Measurements from ENCODE around the gene DOCK11. TPM values are rescaled to one million over a fixed set of nuclear protein-coding genes. Genes with fewer than 3 reads are reported as not detected.
A peak's percentile ranks its signal among the peaks of the same experiment; 100 is the strongest.
"Not testable (repeated sequence)": the region's sequence is repeated elsewhere in the genome, so short reads cannot be mapped to it uniquely, and the experiment has no call there.

DOCK11 gene
- total and polyA plus RNA-seq, 2 donors (not counting 1 experiment from before 2014, with no cell fraction given) = 31.0 to 83.5 TPM

- CTCF ChIA-PET = no interaction called here
- Histone ChIP-seq H3K27ac (ENCODE audit: low read length in 2 of 2) (no peak overlapping the region), H3K9ac (ENCODE audit: low read length) (no peak overlapping the region), H2AFZ (ENCODE audit: insufficient read depth, low read depth, low read length, poor library complexity, severe bottlenecking) (no peak overlapping the region), H3K27me3 (replicated peaks in 1 of 4; ENCODE audit: control extremely low read depth in 1 of 4, control insufficient read depth in 3 of 4, insufficient read depth in 4 of 4, low read length in 3 of 4) (no peaks in the 10 kb centered on the region), H3K36me3 (replicated peaks in 1 of 2; ENCODE audit: control extremely low read depth in 1 of 2, control insufficient read depth in 1 of 2, extremely low read depth in 1 of 2, insufficient read depth in 2 of 2, low read length in 1 of 2) (peaks cover 0 to 75% of the 10 kb centered on the region in 2 experiments), H3K4me1 (ENCODE audit: control insufficient read depth in 2 of 2, insufficient read depth in 2 of 2, low read length in 2 of 2) (peaks cover 4 to 6% of the 10 kb centered on the region in 2 donors), H3K79me2 (ENCODE audit: control insufficient read depth, insufficient read depth, low read length) (no peaks in the 10 kb centered on the region), H3K4me2 (replicated peaks; ENCODE audit: low read depth, low read length, poor library complexity, severe bottlenecking) (no peak overlapping the region), H3K9me3 (ENCODE audit: control extremely low read depth in 1 of 3, control insufficient read depth in 2 of 3, insufficient read depth in 1 of 3, low read length in 2 of 3) (peaks cover 0 to 3% (median 0%) of the 10 kb centered on the region in 3 donors), H4K20me1 (ENCODE audit: control insufficient read depth, insufficient read depth, low read length, poor library complexity, severe bottlenecking) (no peaks in the 10 kb centered on the region), H3K4me3 (ENCODE audit: control extremely low read depth in 1 of 5, extremely low read depth in 1 of 5, insufficient read depth in 1 of 5, low read depth in 2 of 5, low read length in 4 of 5) (no peak overlapping the region)
- WGBS (ENCODE audit: insufficient coverage) = no CpG with 5 or more reads among the region's 4 CpGs
- Mint-ChIP-seq H3K27ac (no peak overlapping the region), H3K4me1 (peaks cover 17% of the 10 kb centered on the region), H3K27me3 (no peaks in the 10 kb centered on the region), H3K9me3 (ENCODE audit: insufficient read depth) (no peaks in the 10 kb centered on the region), H3K4me3 (no peak overlapping the region)
- TF ChIP-seq CTCF (IDR thresholded peaks at IDR 0.05) = no peak
- TF ChIP-seq EZH2 (IDR thresholded peaks at IDR 0.05; ENCODE audit: borderline replicate concordance, insufficient read depth, low read depth, low read length, poor library complexity, severe bottlenecking) = no peak
- DNase-seq (no peak), ATAC-seq (ENCODE audit: low read depth) (no peak)
- intact Hi-C loops (cut with micrococcal nuclease) = no loop called here
- POLR2A ChIA-PET = no interaction called here
Observed at GRCh38 chrX:118583781-118584180, 88.2 kb downstream of the DOCK11 start.

- no peak overlapping the region for H3K4me3 Mint-ChIP-seq
- Histone ChIP-seq H3K4me1 (ENCODE audit: control insufficient read depth in 2 of 2, insufficient read depth in 2 of 2, low read length in 2 of 2) (peaks cover 4 to 6% of the 10 kb centered on the region in 2 donors), H2AFZ (ENCODE audit: insufficient read depth, low read depth, low read length, poor library complexity, severe bottlenecking) (no peak overlapping the region), H3K4me3 (ENCODE audit: control extremely low read depth in 1 of 5, extremely low read depth in 1 of 5, insufficient read depth in 1 of 5, low read depth in 2 of 5, low read length in 4 of 5) (no peak overlapping the region), H3K79me2 (ENCODE audit: control insufficient read depth, insufficient read depth, low read length) (no peaks in the 10 kb centered on the region), H3K4me2 (replicated peaks; ENCODE audit: low read depth, low read length, poor library complexity, severe bottlenecking) (no peak overlapping the region), H3K9ac (ENCODE audit: low read length) (no peak overlapping the region), H4K20me1 (ENCODE audit: control insufficient read depth, insufficient read depth, low read length, poor library complexity, severe bottlenecking) (no peaks in the 10 kb centered on the region), H3K9me3 (ENCODE audit: control extremely low read depth in 1 of 3, control insufficient read depth in 2 of 3, insufficient read depth in 1 of 3, low read length in 2 of 3) (peaks cover 0 to 3% (median 0%) of the 10 kb centered on the region in 3 donors), H3K27ac (ENCODE audit: low read length in 2 of 2) (no peak overlapping the region), H3K27me3 (replicated peaks in 1 of 4; ENCODE audit: control extremely low read depth in 1 of 4, control insufficient read depth in 3 of 4, insufficient read depth in 4 of 4, low read length in 3 of 4) (no peaks in the 10 kb centered on the region), H3K36me3 (replicated peaks in 1 of 2; ENCODE audit: control extremely low read depth in 1 of 2, control insufficient read depth in 1 of 2, extremely low read depth in 1 of 2, insufficient read depth in 2 of 2, low read length in 1 of 2) (peaks cover 0 to 77% of the 10 kb centered on the region in 2 experiments)
- intact Hi-C loops (cut with micrococcal nuclease) = no loop called here
- ATAC-seq (ENCODE audit: low read depth) (no peak), DNase-seq (no peak)
- H3K27ac Mint-ChIP-seq = no peak overlapping the region
- TF ChIP-seq CTCF (IDR thresholded peaks at IDR 0.05) (no peak), EZH2 (IDR thresholded peaks at IDR 0.05; ENCODE audit: borderline replicate concordance, insufficient read depth, low read depth, low read length, poor library complexity, severe bottlenecking) (no peak)
- H3K9me3 Mint-ChIP-seq (ENCODE audit: insufficient read depth) = no peaks in the 10 kb centered on the region
- ChIA-PET CTCF (interaction anchor here (1.2 kb wide), 1 partner anchor 16 kb away, joined by 4 read pairs; no protein-coding TSS in a partner anchor), POLR2A (no interaction called here)
- no peaks in the 10 kb centered on the region for H3K27me3 Mint-ChIP-seq
- no CpG with 5 or more reads among the region's 3 CpGs for WGBS (ENCODE audit: insufficient coverage)
- peaks cover 17% of the 10 kb centered on the region for H3K4me1 Mint-ChIP-seq
Observed at GRCh38 chrX:118585296-118585695, 89.7 kb downstream of the DOCK11 start.

GRCh38 chrX:118586206-118586605 is 90.6 kb downstream of the DOCK11 start:
- CTCF ChIA-PET = interaction anchor here (1.2 kb wide), 1 partner anchor 15 kb away, joined by 4 read pairs; no protein-coding TSS in a partner anchor

More at GRCh38 chrX:118586206-118586605, 90.6 kb downstream of the DOCK11 start:
- H3K4me3 Mint-ChIP-seq; H3K27me3 Mint-ChIP-seq; H3K79me2 ChIP-seq (ENCODE audit: control insufficient read depth, insufficient read depth, low read length); POLR2A ChIA-PET; H3K9me3 Mint-ChIP-seq (ENCODE audit: insufficient read depth); H3K9me3 ChIP-seq (ENCODE audit: control extremely low read depth in 1 of 3, control insufficient read depth in 2 of 3, insufficient read depth in 1 of 3, low read length in 2 of 3); H2AFZ ChIP-seq (ENCODE audit: insufficient read depth, low read depth, low read length, poor library complexity, severe bottlenecking); H3K9ac ChIP-seq (ENCODE audit: low read length); H3K4me2 ChIP-seq (replicated peaks; ENCODE audit: low read depth, low read length, poor library complexity, severe bottlenecking); H3K4me3 ChIP-seq (ENCODE audit: control extremely low read depth in 1 of 5, extremely low read depth in 1 of 5, insufficient read depth in 1 of 5, low read depth in 2 of 5, low read length in 4 of 5); H3K4me1 ChIP-seq (ENCODE audit: control insufficient read depth in 2 of 2, insufficient read depth in 2 of 2, low read length in 2 of 2); H3K27me3 ChIP-seq (replicated peaks in 1 of 4; ENCODE audit: control extremely low read depth in 1 of 4, control insufficient read depth in 3 of 4, insufficient read depth in 4 of 4, low read length in 3 of 4); intact Hi-C loops (cut with micrococcal nuclease); H4K20me1 ChIP-seq (ENCODE audit: control insufficient read depth, insufficient read depth, low read length, poor library complexity, severe bottlenecking): not testable (repeated sequence)
- ATAC-seq (ENCODE audit: low read depth) (peak; percentile 14), DNase-seq (peak; percentile 15)
- H3K4me1 Mint-ChIP-seq = peaks cover 17% of the 10 kb centered on the region
- Histone ChIP-seq H3K27ac (ENCODE audit: low read length in 2 of 2) (peak overlapping the region in 1 of 2 donors; percentile 64), H3K36me3 (replicated peaks in 1 of 2; ENCODE audit: control extremely low read depth in 1 of 2, control insufficient read depth in 1 of 2, extremely low read depth in 1 of 2, insufficient read depth in 2 of 2, low read length in 1 of 2) (peaks cover 1 to 80% of the 10 kb centered on the region in 2 experiments)
- WGBS (ENCODE audit: insufficient coverage) = no CpG with 5 or more reads among the region's 7 CpGs
- H3K27ac Mint-ChIP-seq = peak overlapping the region; percentile 72
